Chondrocyte (in vitro differentiated cells): ENCODE results near the gene SEC11C. TPM values are rescaled to one million over a fixed set of nuclear protein-coding genes. Genes with fewer than 3 reads are reported as not detected.

Experiments
- DNase-seq: peaks from one replicate; pipeline ENCODE4 v3.0.0; 2021; ENCODE audit warnings: mixed read lengths, low spot score
- H3K27ac Mint-ChIP-seq: one replicate; pipeline ENCODE4 v1.8.0; 2021; ENCODE audit warnings: mild to moderate bottlenecking, moderate library complexity, mixed read lengths; ENCODE audit not compliant: unreplicated experiment
- H3K27me3 Mint-ChIP-seq: 2 replicates; pipeline ENCODE4 v1.8.0; 2021; ENCODE audit warnings: low read depth, mixed read lengths
- H3K36me3 Mint-ChIP-seq: 2 replicates; pipeline ENCODE4 v1.8.0; 2021; ENCODE audit warnings: low read depth, mixed read lengths
- H3K4me1 Mint-ChIP-seq: 2 replicates; pipeline ENCODE4 v1.8.0; 2021; ENCODE audit warnings: low read depth, mild to moderate bottlenecking, mixed read lengths
- H3K4me3 Mint-ChIP-seq: one replicate; pipeline ENCODE4 v1.8.0; 2021; ENCODE audit warnings: mild to moderate bottlenecking, moderate library complexity, mixed read lengths; ENCODE audit not compliant: unreplicated experiment
- H3K9me3 Mint-ChIP-seq: 2 replicates; pipeline ENCODE4 v1.8.0; 2021; ENCODE audit warnings: low read depth, mixed read lengths
- total RNA-seq: library from RNA; stranded (reverse); gene quantifications from 3 replicates; pipeline ENCODE4 v1.2.1, GENCODE V29; 2021
- TF ChIP-seq, protein P1 (sequence below): fragments of 200-600 bp; sonication (generic); IDR thresholded peaks from 2 replicates; pipeline ENCODE4 v1.5.0; 2021; ENCODE audit warnings: antibody characterized with exemption, mild to moderate bottlenecking, moderate library complexity

SEC11C gene
- total RNA-seq, 1 donor from 2014 or later, result 27.6 TPM

DNA sequence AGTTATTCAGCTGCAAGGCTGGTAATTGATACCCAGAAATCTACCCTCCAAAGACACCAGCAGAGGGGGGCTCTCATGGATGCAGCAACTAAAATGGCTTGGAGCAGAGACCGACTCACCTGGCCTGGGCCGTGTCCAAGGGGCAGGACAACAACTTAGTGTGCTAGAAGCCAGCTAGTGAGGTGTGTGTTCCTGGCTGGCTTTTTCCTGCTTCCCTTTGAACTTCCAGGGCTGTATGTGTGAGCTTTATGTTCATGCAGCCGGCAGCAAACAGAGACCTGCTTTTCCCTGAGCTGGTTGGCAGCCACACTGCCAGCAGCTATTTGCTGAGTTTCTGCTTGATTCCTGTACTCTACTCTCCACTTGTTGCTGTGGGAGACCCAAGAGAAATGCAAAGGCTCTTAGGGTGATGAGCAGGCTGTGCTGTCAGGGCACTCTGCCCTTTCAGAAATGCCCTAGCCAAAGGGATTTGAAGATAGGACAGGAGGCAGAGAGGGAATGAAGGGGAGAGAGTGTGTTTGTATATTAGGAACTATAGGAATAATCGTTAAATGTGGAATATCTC is 56.6 kb downstream of the SEC11C start:
- Mint-ChIP-seq H3K27me3 (peaks cover 46% of the 10 kb centered on the region), H3K4me1 (no peaks in the 10 kb centered on the region), H3K9me3 (no peaks in the 10 kb centered on the region), H3K36me3 (no peaks in the 10 kb centered on the region), H3K4me3 (no peak overlapping the region), H3K27ac (no peak overlapping the region)
- TF ChIP-seq, protein P1, sequence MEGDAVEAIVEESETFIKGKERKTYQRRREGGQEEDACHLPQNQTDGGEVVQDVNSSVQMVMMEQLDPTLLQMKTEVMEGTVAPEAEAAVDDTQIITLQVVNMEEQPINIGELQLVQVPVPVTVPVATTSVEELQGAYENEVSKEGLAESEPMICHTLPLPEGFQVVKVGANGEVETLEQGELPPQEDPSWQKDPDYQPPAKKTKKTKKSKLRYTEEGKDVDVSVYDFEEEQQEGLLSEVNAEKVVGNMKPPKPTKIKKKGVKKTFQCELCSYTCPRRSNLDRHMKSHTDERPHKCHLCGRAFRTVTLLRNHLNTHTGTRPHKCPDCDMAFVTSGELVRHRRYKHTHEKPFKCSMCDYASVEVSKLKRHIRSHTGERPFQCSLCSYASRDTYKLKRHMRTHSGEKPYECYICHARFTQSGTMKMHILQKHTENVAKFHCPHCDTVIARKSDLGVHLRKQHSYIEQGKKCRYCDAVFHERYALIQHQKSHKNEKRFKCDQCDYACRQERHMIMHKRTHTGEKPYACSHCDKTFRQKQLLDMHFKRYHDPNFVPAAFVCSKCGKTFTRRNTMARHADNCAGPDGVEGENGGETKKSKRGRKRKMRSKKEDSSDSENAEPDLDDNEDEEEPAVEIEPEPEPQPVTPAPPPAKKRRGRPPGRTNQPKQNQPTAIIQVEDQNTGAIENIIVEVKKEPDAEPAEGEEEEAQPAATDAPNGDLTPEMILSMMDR, result no peak
- DNase-seq, result no peak

DNA sequence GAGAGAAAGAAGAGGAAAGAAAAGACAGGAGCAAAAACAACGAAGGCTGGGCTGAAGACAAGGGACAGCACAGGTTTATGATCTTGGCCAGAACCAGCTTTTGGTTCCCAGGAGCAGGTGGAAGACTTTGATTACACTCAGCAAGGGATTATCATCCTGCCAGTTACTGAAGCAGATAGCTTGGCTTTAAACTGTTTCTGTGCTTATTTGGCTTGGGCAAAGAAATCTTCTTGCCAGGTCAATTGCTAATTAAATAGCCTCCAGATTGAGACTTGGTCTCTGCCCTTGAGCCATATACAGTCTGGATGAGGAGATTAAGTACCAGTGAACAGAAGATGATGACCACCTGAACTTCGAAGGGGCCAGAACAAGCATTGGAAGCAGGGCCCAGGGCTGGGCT is 58.0 kb downstream of the SEC11C start:
- Mint-ChIP-seq H3K4me1 (no peaks in the 10 kb centered on the region), H3K27me3 (peaks cover 53% of the 10 kb centered on the region), H3K9me3 (no peaks in the 10 kb centered on the region), H3K27ac (no peak overlapping the region), H3K4me3 (no peak overlapping the region), H3K36me3 (no peaks in the 10 kb centered on the region)
- TF ChIP-seq, protein P1, result no peak
- no peak for DNase-seq

DNA sequence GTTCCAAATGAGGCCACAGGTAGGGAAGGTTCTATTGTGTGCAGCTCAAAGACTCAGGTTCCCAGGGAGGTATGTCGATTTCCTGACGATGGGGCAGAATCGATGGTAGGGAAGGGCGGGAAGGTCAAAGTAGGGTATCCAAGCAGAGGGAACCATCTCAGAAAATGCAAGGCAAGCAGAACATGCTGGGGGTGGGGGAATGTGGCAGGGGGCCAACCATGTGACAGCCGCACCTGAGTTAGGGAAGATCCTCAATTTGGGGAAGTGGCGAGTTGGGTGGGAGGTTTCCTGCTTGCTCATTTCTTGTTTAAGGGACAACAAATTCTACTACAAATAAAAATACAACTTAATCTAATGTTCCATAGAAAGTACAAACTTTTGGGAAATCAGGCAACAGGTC is 58.5 kb downstream of the SEC11C start:
- no peak for DNase-seq
- H3K27ac Mint-ChIP-seq, result no peak overlapping the region
- TF ChIP-seq, protein P1, result no peak
- H3K4me3 Mint-ChIP-seq, result no peak overlapping the region
- no peaks in the 10 kb centered on the region for H3K36me3 Mint-ChIP-seq
- no peaks in the 10 kb centered on the region for H3K9me3 Mint-ChIP-seq
- H3K4me1 Mint-ChIP-seq, result no peaks in the 10 kb centered on the region
- peaks cover 57% of the 10 kb centered on the region for H3K27me3 Mint-ChIP-seq

DNA sequence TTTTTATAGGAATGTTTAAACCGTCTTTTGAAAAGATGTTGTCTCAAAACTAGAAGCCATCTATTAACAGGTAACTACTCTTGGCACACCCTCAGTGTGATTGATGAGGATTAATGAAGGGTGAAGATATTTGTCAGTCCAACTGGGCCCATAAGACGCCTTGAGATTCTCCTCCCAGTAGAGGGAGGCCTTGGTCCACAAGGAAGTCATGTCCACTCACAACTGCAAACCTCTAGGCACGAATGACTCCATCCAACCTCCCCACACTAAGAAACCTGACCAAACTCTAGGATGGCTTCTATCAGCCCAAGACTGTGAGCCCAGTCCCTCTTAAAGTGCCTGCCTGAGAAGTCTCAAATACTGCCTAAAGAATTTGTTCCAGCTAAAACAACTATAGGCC is 61.1 kb downstream of the SEC11C start:
- Mint-ChIP-seq H3K4me1 (no peaks in the 10 kb centered on the region), H3K36me3 (no peaks in the 10 kb centered on the region), H3K4me3 (no peak overlapping the region), H3K9me3 (no peaks in the 10 kb centered on the region), H3K27ac (no peak overlapping the region), H3K27me3 (peaks cover 61% of the 10 kb centered on the region)
- TF ChIP-seq, protein P1, result no peak
- no peak for DNase-seq

DNA sequence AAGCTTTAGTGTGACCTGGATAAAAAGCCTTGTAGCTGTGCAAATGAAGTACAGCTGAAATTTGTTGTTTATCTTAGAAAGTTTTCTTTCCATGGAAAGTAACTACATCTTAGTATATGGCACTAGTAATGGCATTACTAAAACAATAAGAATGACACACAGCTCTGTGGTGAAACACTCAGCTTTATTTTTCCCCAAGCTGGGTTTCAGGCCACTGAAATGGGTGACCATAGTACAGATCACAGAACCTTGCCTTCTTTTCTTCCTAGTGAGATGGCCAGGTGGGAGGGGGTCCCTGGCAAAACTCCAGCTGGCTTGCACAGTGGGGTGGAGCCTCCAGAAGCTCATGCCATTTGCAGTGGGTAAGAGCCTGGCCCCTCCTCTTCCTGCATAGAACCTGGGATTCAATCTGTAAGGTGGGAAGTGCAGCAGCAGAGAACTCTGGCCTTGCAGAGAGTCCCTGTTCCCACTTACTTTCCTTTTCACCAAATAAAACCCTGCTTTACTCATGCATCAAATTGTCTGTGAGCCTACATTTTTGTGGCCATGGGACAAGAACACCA is 62.7 kb downstream of the SEC11C start:
- H3K4me1 Mint-ChIP-seq, result no peaks in the 10 kb centered on the region
- no peaks in the 10 kb centered on the region for H3K9me3 Mint-ChIP-seq
- TF ChIP-seq, protein P1, result no peak
- no peaks in the 10 kb centered on the region for H3K36me3 Mint-ChIP-seq
- H3K4me3 Mint-ChIP-seq, result no peak overlapping the region
- no peak overlapping the region for H3K27ac Mint-ChIP-seq
- no peak for DNase-seq
- H3K27me3 Mint-ChIP-seq, result peaks cover 55% of the 10 kb centered on the region
